Activated gamma-delta T cell (primary cell): ENCODE data around the gene E2F4.

ENCODE experiments used
- DNase-seq: peaks from one replicate; lab custom pipeline; 2025; lab: John Stamatoyannopoulos, UW

E2F4 gene

DNA sequence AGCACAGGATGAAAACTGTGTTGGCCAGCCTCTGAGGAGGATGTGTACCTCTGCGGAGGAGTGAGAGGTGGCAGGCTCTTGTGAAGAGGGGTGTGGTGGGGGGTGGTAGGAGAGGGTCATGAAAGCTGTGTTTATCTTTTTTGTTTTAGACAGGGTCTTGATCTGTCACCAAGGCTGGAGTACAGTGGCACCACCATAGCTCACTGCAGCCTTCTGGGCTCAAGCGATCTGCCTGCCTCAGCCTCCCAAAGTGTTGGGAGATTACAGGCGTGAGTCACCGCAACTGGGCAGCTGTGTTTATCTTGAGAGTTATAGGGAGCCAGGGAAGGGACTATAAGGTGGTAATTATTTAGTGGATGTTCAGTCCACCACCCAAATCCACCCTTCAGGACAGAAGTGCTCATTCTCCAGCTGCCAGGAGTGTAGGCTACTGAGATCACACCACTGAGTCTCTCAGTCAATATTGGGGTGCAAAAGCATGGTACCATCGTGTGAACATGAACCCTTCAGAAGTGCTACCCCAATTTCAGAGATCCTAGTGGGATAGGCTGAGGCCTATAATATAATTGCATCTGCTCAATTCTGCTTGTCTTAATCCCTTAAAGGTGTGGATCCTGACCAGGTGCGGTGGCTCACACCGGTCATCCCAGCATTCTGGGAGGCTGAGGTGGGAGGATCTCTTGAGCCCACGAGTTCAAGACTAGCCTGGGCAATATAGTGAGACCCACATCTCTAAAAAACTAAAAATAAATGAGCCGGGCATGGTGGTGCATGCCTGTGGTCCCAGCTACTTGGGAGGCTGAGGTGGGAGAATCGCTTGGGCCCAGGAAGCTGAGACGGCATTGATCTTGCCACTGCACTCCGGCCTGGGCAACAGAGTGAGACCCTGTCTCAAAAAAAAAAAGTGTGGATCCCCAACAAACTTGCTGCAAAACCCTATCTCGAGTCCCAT, 1.2 kb upstream of the E2F4 start:
- DNase-seq, result no peak

DNA sequence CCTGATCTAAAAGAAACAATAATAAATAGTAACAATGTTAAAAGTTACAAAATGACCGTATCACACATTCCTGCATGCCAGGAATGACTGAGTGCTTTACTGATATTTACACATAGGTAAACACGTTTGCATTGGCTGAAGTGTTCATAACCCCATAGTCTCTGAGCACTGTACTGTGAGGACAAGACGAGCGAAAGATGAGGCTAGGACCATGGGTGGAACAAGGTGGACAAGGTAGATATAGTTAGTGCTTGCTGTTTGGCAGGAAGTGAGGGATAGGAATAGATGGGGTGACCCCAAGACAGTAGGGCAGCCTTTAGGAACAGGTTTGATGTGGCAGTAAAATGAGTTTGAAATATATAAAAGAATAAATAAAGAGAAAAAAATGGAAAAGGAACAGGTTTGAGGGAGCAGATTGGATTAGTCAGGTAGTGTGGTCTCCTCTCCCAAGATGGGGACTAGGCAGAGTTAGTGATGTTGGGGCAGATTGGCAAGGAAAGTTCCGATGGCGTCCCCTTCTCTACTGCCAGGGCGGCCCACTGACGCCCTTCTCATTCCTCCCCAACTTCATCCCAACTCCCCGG, 452 bp upstream of the E2F4 start:
- no peak for DNase-seq

DNA sequence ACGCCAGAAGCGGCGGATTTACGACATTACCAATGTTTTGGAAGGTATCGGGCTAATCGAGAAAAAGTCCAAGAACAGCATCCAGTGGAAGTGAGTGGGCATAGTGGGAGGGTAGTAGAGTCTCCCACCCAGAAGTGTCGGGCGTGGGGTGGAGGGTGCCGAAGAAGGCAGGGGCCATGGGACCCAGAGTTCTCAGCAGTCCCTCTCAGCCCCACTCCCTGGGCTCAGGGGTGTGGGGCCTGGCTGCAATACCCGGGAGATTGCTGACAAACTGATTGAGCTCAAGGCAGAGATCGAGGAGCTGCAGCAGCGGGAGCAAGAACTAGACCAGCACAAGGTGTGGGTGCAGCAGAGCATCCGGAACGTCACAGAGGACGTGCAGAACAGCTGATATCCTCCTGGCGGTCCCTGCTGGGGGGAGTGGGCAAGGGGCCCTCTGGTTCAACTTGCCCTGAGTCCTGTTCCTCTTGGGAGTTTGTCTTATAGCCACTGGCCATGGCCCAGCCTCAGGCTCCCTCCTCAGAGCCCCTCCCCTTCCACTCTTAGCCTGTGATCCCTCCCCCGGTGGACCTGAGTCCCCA, 916 bp downstream of the E2F4 start:
- no peak for DNase-seq

DNA sequence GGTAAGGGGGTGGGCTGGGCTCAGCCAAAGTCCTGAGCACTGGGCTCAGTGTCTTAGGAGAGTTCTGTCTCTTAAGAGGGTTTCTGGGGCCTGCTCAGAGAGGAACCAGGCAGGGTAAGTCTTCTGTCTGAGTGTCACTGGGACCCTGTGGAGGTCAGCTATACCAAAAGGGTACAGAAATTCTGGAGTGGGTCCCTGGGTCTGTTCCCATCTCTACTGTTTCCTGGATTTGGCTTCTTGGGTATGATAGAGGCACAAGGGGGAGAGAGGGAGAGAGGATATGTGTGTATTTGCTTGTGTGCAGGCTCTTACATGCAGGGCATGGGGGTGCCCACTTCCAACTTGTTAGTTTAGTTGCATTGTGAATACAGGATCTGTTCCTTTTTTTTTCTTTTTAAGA, 1.6 kb downstream of the E2F4 start:
- DNase-seq, result no peak

DNA sequence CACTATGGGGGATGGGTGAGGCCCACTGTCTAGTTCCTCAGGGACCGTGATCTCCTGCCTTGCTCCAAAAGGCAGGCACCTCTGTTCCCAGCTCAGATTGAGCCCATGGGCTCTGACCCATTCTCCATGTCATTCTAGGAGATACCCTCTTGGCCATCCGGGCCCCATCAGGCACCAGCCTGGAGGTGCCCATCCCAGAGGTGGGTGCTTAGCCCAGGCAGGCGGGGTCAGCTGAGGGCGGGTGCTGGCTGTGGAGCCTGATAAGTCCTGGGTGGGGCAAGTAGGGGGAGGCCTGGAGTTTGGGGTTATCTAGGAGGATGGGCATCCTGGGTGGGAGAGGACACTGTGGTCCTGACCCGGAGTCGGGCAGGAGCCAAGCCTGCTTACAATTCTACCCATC, 2.3 kb downstream of the E2F4 start:
- no peak for DNase-seq

DNA sequence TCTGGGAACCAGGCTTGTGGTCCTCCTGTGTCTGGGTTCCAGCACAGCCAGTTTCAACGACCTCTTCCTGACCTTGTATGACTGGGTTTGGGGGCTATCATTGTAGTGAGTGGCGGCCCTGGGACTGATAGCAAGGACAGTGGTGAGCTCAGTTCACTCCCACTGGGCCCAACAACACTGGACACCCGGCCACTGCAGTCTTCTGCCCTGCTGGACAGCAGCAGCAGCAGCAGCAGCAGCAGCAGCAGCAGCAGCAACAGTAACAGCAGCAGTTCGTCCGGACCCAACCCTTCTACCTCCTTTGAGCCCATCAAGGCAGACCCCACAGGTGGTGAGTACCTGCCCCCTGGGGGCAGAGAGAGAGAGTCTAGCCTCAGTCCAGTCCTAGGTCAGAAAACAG, 3.7 kb downstream of the E2F4 start:
- no peak for DNase-seq

DNA sequence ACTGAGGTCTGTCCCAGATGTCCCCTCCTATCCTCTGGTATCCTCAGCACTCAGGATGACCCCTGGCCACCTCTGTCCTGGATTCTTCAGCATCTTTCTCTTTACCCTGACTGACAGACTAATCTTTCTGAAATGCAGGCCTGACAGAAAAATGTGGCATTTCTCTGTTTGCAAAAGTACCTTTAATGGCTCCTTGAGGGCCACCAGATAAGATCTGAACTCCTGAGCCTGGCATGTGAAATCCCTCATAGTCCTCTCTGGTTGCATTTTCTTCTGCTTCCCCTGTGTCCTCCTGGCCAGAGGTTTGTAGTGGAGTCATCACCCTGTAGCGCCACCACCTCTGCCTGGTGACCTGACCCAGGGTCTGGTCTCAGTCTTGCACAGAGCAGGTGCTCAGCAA, 4.9 kb downstream of the E2F4 start:
- no peak for DNase-seq

DNA sequence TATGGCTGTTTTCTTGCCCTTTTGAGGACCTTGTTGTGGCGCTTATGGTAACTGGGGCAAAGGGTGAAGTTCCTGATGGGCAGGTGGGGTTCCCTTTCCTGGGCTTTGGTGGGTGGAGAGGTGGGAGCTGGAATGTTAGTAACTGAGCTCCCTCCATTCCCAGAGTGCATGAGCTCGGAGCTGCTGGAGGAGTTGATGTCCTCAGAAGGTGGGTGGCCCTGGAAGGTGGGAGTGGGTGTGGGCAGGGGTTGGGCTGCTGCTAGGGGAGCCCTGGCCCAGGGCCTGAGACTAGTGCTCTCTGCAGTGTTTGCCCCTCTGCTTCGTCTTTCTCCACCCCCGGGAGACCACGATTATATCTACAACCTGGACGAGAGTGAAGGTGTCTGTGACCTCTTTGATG, 5.7 kb downstream of the E2F4 start:
- DNase-seq, result no peak

DNA sequence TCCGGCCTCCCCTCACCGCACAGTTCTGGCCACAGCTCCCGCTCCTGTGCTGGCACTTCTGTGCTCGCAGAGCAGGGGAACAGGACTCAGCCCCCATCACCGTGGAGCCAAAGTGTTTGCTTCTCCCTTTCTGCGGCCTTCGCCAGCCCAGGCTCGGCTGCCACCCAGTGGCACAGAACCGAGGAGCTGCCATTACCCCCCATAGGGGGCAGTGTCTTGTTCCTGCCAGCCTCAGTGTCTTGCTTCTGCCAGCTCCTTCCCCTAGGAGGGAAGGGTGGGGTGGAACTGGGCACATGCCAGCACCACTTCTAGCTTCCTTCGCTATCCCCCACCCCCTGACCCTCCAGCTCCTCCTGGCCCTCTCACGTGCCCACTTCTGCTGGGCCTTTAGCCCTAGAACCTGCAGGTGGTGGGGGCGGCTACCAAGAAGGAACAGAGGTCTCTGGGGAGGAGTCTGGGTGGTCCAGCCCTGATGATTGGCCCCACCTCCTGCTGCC, 6.3 kb downstream of the E2F4 start:
- DNase-seq, result no peak

DNA sequence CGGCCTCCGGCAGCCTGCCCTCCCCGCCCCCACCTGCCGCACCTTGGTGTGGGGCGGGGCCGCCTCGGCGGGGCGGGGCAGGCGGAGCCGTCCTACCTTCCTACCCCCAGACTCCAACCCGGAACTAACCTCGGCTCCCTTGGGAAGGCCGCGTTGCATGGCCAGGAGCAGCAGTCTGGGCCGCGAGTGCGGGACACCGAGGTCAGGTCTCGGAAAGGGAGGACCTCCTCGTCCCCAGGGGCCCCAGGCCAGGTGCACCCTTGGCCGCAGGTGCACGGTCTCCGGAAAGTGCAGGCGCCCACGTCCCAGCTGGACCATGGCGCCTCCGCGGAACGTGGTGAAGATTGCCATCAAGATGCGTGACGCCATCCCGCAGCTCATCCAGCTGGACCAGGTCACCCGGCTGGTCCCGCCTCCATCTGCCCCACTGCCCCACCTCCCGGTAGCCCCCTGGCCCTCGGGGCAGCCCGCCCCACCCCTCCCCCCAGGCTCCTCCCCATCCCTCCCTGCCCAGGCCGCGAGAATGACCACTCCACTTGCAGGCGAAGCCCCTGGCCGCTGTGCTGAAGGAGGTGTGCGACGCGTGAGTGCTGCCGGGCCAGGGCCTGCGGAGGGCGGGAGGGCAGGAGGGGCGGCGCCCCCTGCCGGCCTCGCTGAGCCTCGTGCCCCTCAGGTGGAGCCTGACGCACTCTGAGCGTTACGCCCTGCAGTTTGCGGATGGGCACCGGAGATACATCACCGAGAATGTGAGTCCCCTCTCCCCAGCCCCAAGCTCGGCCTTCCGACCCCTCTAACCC, 7.3 kb downstream of the E2F4 start, which contains the start of gene ELMO3:
ELMO3 (plus strand) TSS at position 121 of the 797 bp plus-strand sequence; CDS start at position 317, 196 bp downstream.
- no peak for DNase-seq

DNA sequence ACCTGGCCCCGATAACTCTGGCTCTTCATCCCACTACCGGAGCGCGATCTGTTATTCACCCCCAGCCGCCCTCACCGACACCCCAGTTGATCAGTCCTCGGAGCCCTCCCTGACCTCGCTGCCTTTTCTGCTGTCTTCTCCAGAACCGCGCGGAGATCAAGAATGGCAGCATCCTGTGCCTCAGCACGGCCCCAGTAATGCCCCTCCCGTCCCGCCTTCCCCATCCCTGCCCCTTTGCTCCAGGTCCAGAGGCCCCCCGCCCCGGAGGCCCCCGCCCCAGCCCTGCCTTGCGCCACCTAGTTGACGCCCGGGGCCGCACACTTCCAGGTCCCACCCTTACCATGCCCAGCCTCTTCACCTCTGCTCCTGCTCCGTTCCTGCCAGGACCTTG, 7.8 kb downstream of the E2F4 start:
- no peak for DNase-seq

DNA sequence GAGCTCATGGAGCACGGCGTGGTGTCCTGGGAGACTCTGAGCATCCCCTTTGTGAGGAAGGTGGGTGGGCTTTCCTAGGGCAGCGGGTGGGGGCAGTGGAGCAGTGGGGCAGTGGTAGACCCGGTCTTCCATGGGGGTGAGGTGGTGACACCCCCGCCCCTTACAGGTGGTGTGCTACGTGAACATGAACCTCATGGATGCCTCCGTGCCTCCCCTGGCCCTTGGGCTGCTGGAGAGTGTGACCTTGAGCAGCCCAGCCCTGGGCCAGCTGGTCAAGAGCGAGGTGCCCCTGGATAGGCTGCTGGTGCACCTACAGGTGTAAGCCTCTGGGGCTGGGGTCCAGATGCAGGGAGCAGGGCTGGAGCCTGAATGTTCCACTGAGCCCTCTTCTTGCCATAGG, 8.5 kb downstream of the E2F4 start:
- DNase-seq, result no peak

DNA sequence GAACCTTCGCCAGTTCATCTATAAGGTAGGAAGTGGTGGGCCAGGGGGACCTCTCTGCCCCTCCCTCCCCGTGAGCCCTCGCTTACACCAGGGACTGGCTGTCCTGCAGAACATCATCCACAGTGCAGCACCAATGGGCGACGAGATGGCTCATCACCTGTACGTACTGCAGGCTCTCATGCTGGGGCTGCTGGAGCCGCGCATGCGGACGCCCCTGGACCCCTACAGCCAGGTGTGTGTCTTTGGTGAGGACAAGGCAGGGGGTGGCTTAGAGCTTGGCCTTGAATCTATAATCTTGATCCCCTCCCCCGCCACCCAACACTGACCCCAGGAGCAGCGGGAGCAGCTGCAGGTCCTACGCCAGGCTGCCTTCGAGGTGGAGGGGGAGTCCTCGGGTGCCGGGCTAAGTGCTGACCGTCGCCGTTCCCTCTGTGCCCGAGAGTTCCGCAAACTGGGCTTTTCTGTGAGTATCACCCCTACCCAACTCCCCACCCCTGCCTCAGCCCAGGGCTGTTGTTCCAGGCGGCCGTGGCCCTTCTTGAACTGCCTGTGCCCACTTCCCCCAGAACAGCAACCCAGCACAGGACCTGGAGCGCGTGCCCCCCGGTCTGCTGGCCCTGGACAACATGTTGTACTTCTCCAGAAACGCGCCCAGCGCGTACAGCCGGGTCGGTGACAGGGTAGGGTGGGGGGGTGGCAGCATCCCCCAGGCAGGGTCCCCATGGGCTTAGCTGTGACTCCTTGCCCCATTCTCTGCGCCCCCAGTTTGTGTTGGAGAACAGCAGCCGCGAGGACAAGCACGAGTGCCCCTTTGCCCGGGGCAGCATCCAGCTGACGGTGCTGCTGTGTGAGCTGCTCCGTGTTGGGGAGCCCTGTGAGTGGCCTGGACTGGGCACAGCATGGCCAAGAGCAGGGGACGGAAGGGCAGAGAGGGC, 9.7 kb downstream of the E2F4 start:
- no peak for DNase-seq

DNA sequence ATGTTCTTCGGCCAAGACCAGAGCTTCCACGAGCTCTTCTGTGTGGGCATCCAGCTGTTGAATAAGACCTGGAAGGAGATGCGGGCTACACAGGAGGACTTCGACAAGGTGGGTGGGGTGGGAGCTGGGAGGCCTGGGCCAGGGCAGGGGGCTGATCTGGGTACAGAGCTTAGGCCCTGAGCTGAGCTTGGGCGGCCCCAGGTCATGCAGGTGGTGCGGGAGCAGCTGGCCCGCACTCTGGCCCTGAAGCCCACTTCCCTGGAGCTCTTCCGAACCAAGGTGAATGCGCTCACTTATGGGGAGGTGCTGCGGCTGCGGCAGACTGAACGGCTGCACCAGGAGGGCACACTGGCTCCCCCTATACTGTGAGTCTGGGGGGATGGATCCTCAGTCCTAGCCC, 10.5 kb downstream of the E2F4 start:
- no peak for DNase-seq

DNA sequence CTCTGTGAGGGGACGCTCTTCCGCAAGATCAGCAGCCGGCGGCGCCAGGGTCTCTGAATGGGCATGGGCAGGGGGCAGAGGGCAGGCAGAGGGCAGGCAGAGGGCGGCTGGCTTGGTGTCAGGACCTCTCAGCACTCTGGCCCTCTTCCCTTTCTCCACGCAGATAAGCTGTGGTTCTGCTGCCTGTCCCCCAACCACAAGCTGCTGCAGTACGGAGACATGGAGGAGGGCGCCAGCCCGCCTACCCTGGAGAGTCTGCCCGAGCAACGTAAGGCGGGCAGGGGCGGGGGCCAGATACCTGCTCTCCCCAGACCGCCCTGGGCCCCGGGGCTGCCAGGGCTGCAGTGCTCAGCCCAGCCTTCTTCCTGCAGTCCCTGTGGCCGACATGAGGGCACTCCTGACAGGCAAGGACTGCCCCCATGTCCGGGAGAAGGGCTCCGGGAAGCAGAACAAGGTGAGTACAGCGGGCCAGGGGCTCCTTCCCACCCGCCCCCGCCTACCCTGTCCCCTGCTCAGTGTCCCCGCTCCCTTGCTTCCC, 11.1 kb downstream of the E2F4 start:
- no peak for DNase-seq

DNA sequence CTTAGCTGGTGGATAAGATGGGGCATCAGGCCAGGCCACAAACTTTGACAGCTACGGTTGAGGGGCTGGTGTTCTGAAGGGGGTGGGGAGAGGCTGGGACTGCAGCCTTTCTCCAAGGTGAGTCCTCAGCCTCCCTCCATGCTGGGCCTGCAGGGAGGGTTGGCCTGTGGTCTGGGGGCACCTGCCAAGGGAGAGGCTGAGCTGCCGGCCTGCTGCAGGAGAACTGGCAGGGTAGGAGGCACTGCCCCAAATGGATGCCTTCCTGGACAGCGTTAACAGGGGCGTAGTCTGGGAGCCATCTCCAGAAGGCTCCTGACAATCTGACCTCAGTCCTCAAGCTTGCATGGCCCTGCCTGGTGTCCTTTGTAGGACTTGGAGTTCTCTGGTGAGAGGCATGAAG, 12.1 kb downstream of the E2F4 start:
- no peak for DNase-seq

DNA sequence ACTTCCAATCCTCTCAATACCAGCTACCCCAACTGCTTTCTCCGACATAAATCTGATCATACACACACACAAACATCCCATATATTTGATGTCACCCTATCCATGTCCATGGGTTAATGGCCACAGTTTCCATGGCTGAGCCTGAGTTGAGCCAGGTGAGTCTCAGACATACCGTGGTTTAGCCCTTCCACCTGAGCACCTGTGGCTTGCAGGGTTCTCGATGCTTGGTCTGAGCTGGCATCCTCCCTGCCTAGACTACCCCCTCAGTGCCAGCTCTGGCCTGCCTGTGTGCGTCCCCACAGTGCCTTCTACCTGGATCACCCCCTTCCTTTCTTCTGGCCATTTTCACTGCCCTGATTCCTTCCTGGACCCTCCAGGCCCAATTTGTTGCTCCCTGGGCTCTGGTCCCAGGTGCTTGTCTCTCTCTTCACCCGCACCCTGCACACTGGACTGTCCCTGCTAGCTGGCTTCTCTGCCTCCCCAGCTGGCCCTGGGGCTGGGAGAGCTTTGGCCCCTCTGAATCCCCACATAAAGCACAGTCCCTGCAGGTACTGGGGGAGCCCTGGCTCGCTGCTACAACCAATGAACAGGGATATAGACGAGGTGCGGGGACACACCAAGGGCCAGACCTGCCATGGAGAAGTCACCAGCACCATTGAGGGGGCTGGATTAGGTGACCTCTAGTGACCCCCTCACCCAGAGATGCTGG, 14.3 kb downstream of the E2F4 start:
- DNase-seq, result no peak

DNA sequence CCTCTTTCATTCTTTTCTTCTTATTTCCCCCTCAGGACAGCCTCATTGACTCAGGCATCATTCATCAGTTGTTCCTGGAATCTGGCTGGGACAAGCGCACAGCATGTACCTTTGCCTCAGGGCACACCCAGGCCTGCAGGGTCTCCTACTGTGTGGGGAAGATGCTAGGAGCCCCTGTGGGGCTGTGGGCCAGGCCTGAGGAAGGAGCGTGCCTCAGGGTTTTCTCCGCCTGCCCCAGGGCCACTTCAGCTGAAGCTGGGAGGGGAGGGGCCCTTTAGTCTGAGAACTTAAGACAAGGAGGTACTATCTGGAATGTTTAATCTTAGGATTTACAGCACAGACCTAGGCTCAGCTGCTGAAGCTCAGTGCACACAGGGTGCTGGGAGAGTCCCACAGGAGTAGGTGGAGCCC, 14.9 kb downstream of the E2F4 start:
- DNase-seq, result no peak

DNA sequence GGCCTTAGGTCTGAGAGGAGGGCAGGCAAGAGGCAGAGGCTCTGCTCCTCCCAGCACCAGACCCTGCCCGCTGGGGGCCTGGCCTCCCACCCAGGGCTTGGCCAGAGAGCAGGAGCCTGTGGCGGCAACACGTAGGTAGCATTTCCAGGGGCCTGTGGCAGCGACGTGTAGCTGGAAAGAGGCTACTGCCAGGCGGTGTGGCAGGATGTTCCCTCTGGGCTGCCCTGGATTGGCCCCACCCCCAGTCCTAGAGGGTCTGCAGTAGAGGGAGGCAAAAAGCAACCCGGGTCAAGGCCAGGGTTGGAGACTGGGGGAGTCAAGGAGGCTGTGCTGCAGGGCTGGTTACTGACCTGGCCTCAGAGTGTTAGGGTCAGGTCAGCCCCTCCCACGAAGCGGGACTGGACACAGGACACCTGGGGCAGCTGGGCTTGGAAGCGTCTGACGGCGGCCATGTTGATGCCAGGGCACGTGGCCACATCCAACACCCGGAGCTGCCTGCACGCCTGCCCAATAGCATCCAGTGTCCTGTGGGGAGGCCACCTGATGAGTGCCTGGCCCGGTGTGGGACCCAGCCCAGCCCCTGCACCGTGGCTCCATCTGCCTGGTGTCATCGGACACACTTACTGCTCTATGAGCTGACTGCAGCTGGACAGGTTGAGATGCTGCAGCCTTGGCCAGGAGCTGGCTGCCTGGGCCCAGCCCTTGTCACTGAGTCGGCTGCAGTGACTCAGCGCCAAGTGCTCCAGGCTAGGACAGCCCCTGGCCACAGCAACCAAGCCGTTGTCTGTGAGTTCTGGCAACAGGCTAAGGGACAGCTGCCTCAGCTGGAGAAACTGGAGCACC, 15.5 kb downstream of the E2F4 start:
- DNase-seq, result no peak
